K562 (cell line): ENCODE data around the gene SYS1. TPM values are rescaled to one million over a fixed set of nuclear protein-coding genes. Genes with fewer than 3 reads are reported as not detected.

ENCODE experiments used
- ATAC-seq: fragments of 200-7000 bp; cut with Tn5 transposase; 3 replicates; pipeline ENCODE4 v1.9.1; 2020; ENCODE audit warnings: moderate library complexity
- BruUV-seq: library from RNA; stranded (reverse); fragments of 400-500 nt; replicated peaks from 2 replicates; lab custom pipeline; 2021; lab: Mats Ljungman, UMichigan
- CTCF ChIA-PET: fragments of 300-600 bp; formaldehyde crosslinking; extraction: SDS; loops from one replicate; lab custom pipeline; 2021; ENCODE audit warnings: low intra/inter-chr PET ratio; lab: Yijun Ruan, JAX
- POLR2A ChIA-PET: fragments of 300-600, 350-650 bp; sonication (Branson Sonifier 250); formaldehyde crosslinking; extraction: SDS; loops from one replicate; lab custom pipeline; 2021; ENCODE audit warnings: antibody characterized with exemption, inconsistent platforms; lab: Yijun Ruan, JAX
- DNase-seq, 4 experiments: peaks; one replicate each; pipeline versions ENCODE4 v3.0.0 to v3.0.0-alpha.2; 2011 to 2018; ENCODE audit warnings: low spot score in 3 of 4, mixed read lengths in 3 of 4; ENCODE audit errors: extremely low read depth in 1 of 4
- FAIRE-seq: peaks from 2 replicates; lab custom pipeline; 2011; peaks lifted over from hg19 to GRCh38; lab: Jason Lieb, UNC
- H2AFZ ChIP-seq: 2 replicates; pipeline ENCODE4 v1.6.0; 2011; ENCODE audit warnings: low read depth, low read length, control low read depth, inconsistent platforms
- H3K27ac ChIP-seq: fragments of 200-600 bp; 3 replicates; pipeline ENCODE4 v1.8.0; 2011; ENCODE audit warnings: low read depth, mild to moderate bottlenecking, control low read depth, inconsistent platforms, low read length, moderate library complexity, mixed read lengths; ENCODE audit errors: extremely low read depth
- H3K27me3 ChIP-seq, 2 experiments: fragments of 300-600 bp in 1 of 2; 2 replicates in 1 of 2; 3 replicates in 1 of 2; pipeline versions ENCODE4 v1.6.0 to v1.8.0; 2011; ENCODE audit warnings: inconsistent platforms in 2 of 2, low read length in 2 of 2, mild to moderate bottlenecking in 1 of 2, mixed read lengths in 1 of 2, moderate library complexity in 1 of 2; ENCODE audit not compliant: control insufficient read depth in 2 of 2, insufficient read depth in 2 of 2
- H3K36me3 ChIP-seq: fragments of 300-600 bp; 3 replicates; pipeline ENCODE4 v1.8.0; 2011; ENCODE audit warnings: mild to moderate bottlenecking, low read length, inconsistent platforms; ENCODE audit not compliant: control insufficient read depth, insufficient read depth
- H3K4me1 ChIP-seq, 2 experiments: fragments of 200-600 bp in 1 of 2; replicated peaks in 1 of 2; 2 replicates in 1 of 2; 3 replicates in 1 of 2; pipeline versions ENCODE4 v1.5.1 to v1.8.0; 2011; ENCODE audit warnings: inconsistent platforms in 2 of 2, low read length in 2 of 2, mild to moderate bottlenecking in 1 of 2, mixed read lengths in 1 of 2, moderate library complexity in 1 of 2; ENCODE audit not compliant: control insufficient read depth in 2 of 2, insufficient read depth in 2 of 2
- H3K4me2 ChIP-seq: 2 replicates; pipeline ENCODE4 v1.6.1; 2011; ENCODE audit warnings: low read length, control low read depth, inconsistent platforms, mixed read lengths; ENCODE audit not compliant: insufficient read depth
- H3K4me3 ChIP-seq: fragments of 200-600 bp; sonication (generic), shearing (Covaris generic); 2 replicates; pipeline ENCODE4 v1.5.1; 2016; ENCODE audit warnings: control low read depth, inconsistent platforms
- H3K79me2 ChIP-seq: fragments of 200-600 bp; 3 replicates; pipeline ENCODE4 v1.8.0; 2011; ENCODE audit warnings: low read length, inconsistent platforms; ENCODE audit not compliant: control insufficient read depth, insufficient read depth
- H3K9ac ChIP-seq, 2 experiments: 2 replicates each; pipeline versions ENCODE4 v1.6.0 to v1.6.1; 2011; ENCODE audit warnings: low read depth in 2 of 2, low read length in 2 of 2, control low read depth in 1 of 2, inconsistent platforms in 1 of 2, mild to moderate bottlenecking in 1 of 2, mixed read lengths in 1 of 2; ENCODE audit not compliant: insufficient read depth in 1 of 2
- H3K9me1 ChIP-seq: one replicate; pipeline ENCODE4 v1.6.0; 2011; ENCODE audit warnings: inconsistent platforms, mild to moderate bottlenecking, low read length, moderate library complexity; ENCODE audit not compliant: control insufficient read depth, insufficient read depth
- H3K9me3 ChIP-seq: replicated peaks from 2 replicates; pipeline ENCODE4 v1.5.1; 2011; ENCODE audit warnings: low read depth, low read length, inconsistent platforms; ENCODE audit not compliant: control insufficient read depth, insufficient read depth
- H4K20me1 ChIP-seq: replicated peaks from 2 replicates; pipeline ENCODE4 v1.6.1; 2011; ENCODE audit warnings: low read length, inconsistent platforms, mixed read lengths; ENCODE audit not compliant: control insufficient read depth, insufficient read depth
- CCNT2 ChIP-seq: IDR thresholded peaks from 2 replicates; pipeline ENCODE4 v1.6.1; 2011; ENCODE audit warnings: borderline replicate concordance, low read depth, mild to moderate bottlenecking, moderate library complexity, mixed read lengths, low read length; ENCODE audit not compliant: insufficient read length; ENCODE audit errors: extremely low read depth
- FOSL1 ChIP-seq: fragments of 200-800 bp; sonication (Bioruptor generic); conservative IDR thresholded peaks from 2 replicates; pipeline ENCODE4 v1.6.1; 2016; ENCODE audit warnings: missing genetic modification characterization, missing compliant biosample characterization
- HDAC2 ChIP-seq: fragments of 450-650 bp; IDR thresholded peaks from 2 replicates; pipeline ENCODE4 v1.6.1; 2016; ENCODE audit warnings: mild to moderate bottlenecking
- HDAC3 ChIP-seq: fragments of 450-650 bp; IDR thresholded peaks from 2 replicates; pipeline ENCODE4 v1.6.1; 2018; ENCODE audit warnings: borderline replicate concordance, mild to moderate bottlenecking, moderate library complexity; ENCODE audit not compliant: partially characterized antibody
- JUN ChIP-seq, 2 experiments: sonication (generic) in 1 of 2; formaldehyde crosslinking in 1 of 2; IDR thresholded peaks; 2 replicates each; pipeline versions ENCODE4 v1.6.1 to v1.8.0; 2012 to 2022; ENCODE audit warnings: borderline replicate concordance in 2 of 2, mild to moderate bottlenecking in 2 of 2, improper control_type of control experiment in 1 of 2, low read depth in 1 of 2, low read length in 1 of 2, missing genetic modification reagents in 1 of 2
- JUND ChIP-seq, 2 experiments: IDR thresholded peaks; 2 replicates in 1 of 2; 3 replicates in 1 of 2; pipeline ENCODE4 v1.6.1; 2011; ENCODE audit warnings: borderline replicate concordance in 2 of 2, low read depth in 2 of 2, low read length in 2 of 2, improper control_type of control experiment in 1 of 2, missing biosample characterization in 1 of 2, missing genetic modification characterization in 1 of 2, missing genetic modification reagents in 1 of 2
- NONO ChIP-seq, 2 experiments: fragments of 200-400 bp in 1 of 2; fragments of 450-650 bp in 1 of 2; formaldehyde crosslinking in 1 of 2; IDR thresholded peaks; 2 replicates each; pipeline ENCODE4 v1.6.1; 2017; ENCODE audit warnings: low read depth in 2 of 2, mild to moderate bottlenecking in 2 of 2, moderate library complexity in 2 of 2, low read length in 1 of 2
- NR2C2 ChIP-seq, 2 experiments: fragments of 200-800 bp in 1 of 2; sonication (Bioruptor generic) in 1 of 2; sonication (generic) in 1 of 2; formaldehyde crosslinking in 1 of 2; IDR thresholded peaks; 2 replicates each; pipeline versions ENCODE4 v1.6.1 to v1.8.0; 2016 to 2022; ENCODE audit warnings: mild to moderate bottlenecking in 1 of 2, missing compliant biosample characterization in 1 of 2, missing genetic modification characterization in 1 of 2, missing genetic modification reagents in 1 of 2
- SMARCA4 ChIP-seq: fragments of 450-650 bp; IDR thresholded peaks from 2 replicates; pipeline ENCODE4 v1.6.1; 2016
- ZBTB5 ChIP-seq: fragments of 450-650 bp; IDR thresholded peaks from 2 replicates; pipeline ENCODE4 v1.6.1; 2017; ENCODE audit warnings: antibody characterized with exemption
- ZNF184 ChIP-seq: sonication (generic); formaldehyde crosslinking; IDR thresholded peaks from 2 replicates; pipeline ENCODE4 v1.5.0; 2020; ENCODE audit warnings: missing genetic modification reagents
- WGBS: fragments of 100-300 bp; shearing (Covaris generic); methylation state at CpG from one replicate; pipeline ENCODE4 v1.1.6; 2016; ENCODE audit warnings: low coverage, mixed read lengths; ENCODE audit not compliant: insufficient coverage; ENCODE audit errors: missing lambda C conversion rate; 5-methylcytosine and 5-hydroxymethylcytosine counted together
- in situ Hi-C: fragments of 300-500 bp; cut with MboI; formaldehyde crosslinking; loops from 4 replicates; pipeline ENCODE4 v1.15.0; 2018; ENCODE audit warnings: inconsistent platforms, mixed read lengths
- intact Hi-C: fragments of 100-400 bp; cut with micrococcal nuclease; formaldehyde crosslinking; loops from 2 replicates; pipeline ENCODE4 v1.14.2; 2022
- polyA plus RNA-seq, 8 experiments: library from polyadenylated mRNA; depleted of rRNA in 4 of 8; stranded (reverse) in 5 of 8; unstranded in 3 of 8; fragments of >200 nt; fragmentation: Nextera tagmentation in 2 of 8; fragmentation: Illumina TruSeq in 1 of 8; extraction: Ambion mirVana in 2 of 8; extraction: Trizol in 1 of 8; gene quantifications; 2 replicates each; pipeline versions ENCODE4 v1.2.1 to v1.2.3, GENCODE V29; 2011 to 2014; ENCODE audit warnings: inconsistent platforms in 1 of 8, missing spikeins in 1 of 8
- total RNA-seq, 7 experiments: library from RNA; depleted of rRNA in 6 of 7; stranded (reverse); fragments of >200 nt in 6 of 7; fragmentation: Illumina TruSeq in 2 of 7; extraction: Trizol in 2 of 7; gene quantifications; 2 replicates each; pipeline versions ENCODE4 v1.2.1 to v1.2.3, GENCODE V29; 2011 to 2021; ENCODE audit warnings: low replicate concordance in 1 of 7
- TF ChIP-seq, protein P1 (sequence below), 2 experiments: fragments of 450-650 bp in 1 of 2; sonication (generic) in 1 of 2; formaldehyde crosslinking in 1 of 2; IDR thresholded peaks in 1 of 2; conservative IDR thresholded peaks in 1 of 2; 2 replicates each; pipeline versions ENCODE4 v1.6.1 to v1.8.1; 2016 to 2023; ENCODE audit warnings: mild to moderate bottlenecking in 2 of 2, moderate library complexity in 2 of 2, inconsistent platforms in 1 of 2, missing genetic modification reagents in 1 of 2

The SYS1 gene
- total and polyA plus RNA-seq, 9 of the 15 experiments (the other 6 are each of a cell fraction or from before 2014, with no cell fraction given) = 11.1 to 25.2 (median 17.5) TPM

DNA sequence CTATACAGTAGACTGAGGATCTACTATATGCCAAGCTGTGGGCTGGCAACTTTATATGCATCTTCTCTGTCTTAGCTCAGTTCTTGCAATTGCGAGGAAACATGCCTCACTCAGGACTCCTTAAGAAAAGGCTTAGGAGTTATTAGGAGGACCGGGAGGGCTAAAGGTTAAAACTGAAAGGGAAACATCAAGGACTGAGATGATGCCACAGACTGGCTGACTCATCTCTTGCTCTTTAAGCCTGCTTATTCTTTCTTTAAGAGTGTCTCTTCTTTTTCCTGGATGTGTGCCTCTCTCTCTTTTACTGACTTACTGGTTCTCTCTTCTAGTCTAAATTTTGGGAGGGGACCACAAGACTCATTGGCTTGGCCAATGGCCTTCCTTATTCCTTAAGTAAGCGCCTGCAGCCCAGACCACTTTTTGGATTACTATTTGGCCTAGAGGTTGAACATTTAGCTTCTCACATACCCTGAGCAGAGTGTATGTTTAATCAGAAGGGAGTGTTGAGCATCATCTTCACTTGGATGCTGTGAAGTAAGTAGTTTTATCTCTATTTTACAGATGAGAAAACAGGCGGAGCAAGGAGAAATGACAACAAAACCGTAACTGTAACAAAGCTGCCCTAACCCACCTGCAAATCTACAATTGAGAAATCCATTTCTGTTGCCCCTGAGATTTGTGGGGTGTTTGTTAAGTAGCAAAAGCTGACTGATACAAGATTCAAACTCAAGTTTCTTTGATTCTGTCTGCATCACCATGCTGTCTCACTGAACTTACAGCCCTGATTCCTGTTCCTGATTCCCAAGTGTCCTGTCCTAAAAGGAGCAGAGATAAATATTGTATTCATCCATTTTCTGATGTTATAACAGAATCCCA lies 7.5 kb upstream of the SYS1 start:
- BruUV-seq = no TSS peak
- no peak overlapping the region for H3K27ac ChIP-seq
- H3K9me3 ChIP-seq = no peaks in the 10 kb centered on the region
- TF ChIP-seq CCNT2 = no peak
- TF ChIP-seq HDAC3 = no peak
- no peak for TF ChIP-seq NR2C2 (CRISPR knock-in tag; IDR thresholded peaks at IDR 0.05)
- peak; percentile 34; the same call in 1 of the 2 replicates for TF ChIP-seq NR2C2 (tag; IDR thresholded peaks at IDR 0.05)
- TF ChIP-seq ZNF184 (CRISPR knock-in tag) = no peak
- TF ChIP-seq ZBTB5 = no peak
- TF ChIP-seq SMARCA4 = no peak
- peak; percentile 68 for TF ChIP-seq FOSL1 (tag)
- TF ChIP-seq, protein P1, sequence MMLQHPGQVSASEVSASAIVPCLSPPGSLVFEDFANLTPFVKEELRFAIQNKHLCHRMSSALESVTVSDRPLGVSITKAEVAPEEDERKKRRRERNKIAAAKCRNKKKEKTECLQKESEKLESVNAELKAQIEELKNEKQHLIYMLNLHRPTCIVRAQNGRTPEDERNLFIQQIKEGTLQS (IDR thresholded peaks at IDR 0.05) = peak; percentile 72; the same call in 1 of the 2 replicates
- TF ChIP-seq, protein P1 (CRISPR knock-in tag; conservative IDR thresholded peaks at IDR 0.05) = no peak
- TF ChIP-seq NONO (IDR thresholded peaks at IDR 0.05; ENCODE audit: low read depth in 2 of 2, low read length in 1 of 2) = no peak
- TF ChIP-seq JUND (IDR thresholded peaks at IDR 0.05; ENCODE audit: borderline replicate concordance, low read depth, low read length) = peak; percentile 46; the same call in 1 of the 2 replicates
- TF ChIP-seq JUND (tag; IDR thresholded peaks at IDR 0.05; ENCODE audit: borderline replicate concordance, low read depth, low read length) = peak; percentile 59; the same call in 2 of the 3 replicates
- no peak for TF ChIP-seq HDAC2
- TF ChIP-seq JUN (IDR thresholded peaks at IDR 0.05; ENCODE audit: borderline replicate concordance, low read depth, low read length) = peak; percentile 67; the same call in 1 of the 2 replicates
- TF ChIP-seq JUN (CRISPR knock-in tag; IDR thresholded peaks at IDR 0.05; ENCODE audit: borderline replicate concordance) = no peak
- ATAC-seq (no peak), DNase-seq (no peak), FAIRE-seq (peak; percentile 44)
- in situ Hi-C loops (no loop called here), intact Hi-C loops (no loop called here)
- peaks cover 0 to 20% of the 10 kb centered on the region in 2 experiments; a peak in 4 of 5 replicates for H3K4me1 ChIP-seq
- H3K27me3 ChIP-seq = no peaks in the 10 kb centered on the region
- H3K79me2 ChIP-seq = no peaks in the 10 kb centered on the region
- H3K4me2 ChIP-seq = no peak overlapping the region
- H3K9ac ChIP-seq = no peak overlapping the region
- 24% methylated on average over 4 of the region's 5 CpGs for WGBS
- CTCF ChIA-PET = no interaction called here
- H2AFZ ChIP-seq = peak overlapping the region; percentile 20; the same call in 1 of the 2 replicates
- no peaks in the 10 kb centered on the region for H3K9me1 ChIP-seq
- POLR2A ChIA-PET = interaction anchor here (1.1 to 1.4 kb wide), 2 partner anchors 11 to 14 kb away, joined by 3 read pairs; no protein-coding TSS in a partner anchor
- H3K36me3 ChIP-seq = no peaks in the 10 kb centered on the region
- no peak overlapping the region for H3K4me3 ChIP-seq
- H4K20me1 ChIP-seq = no peaks in the 10 kb centered on the region
